GM12878 (cell line): ENCODE data around the gene MTR. TPM values are rescaled to one million over a fixed set of nuclear protein-coding genes. Genes with fewer than 3 reads are reported as not detected.

Experiments
- ATAC-seq: fragments of 200-7000 bp; cut with Tn5 transposase; 3 replicates; pipeline ENCODE4 v1.9.1; 2020; ENCODE audit warnings: mild to moderate bottlenecking, moderate library complexity
- BruUV-seq: library from RNA; stranded (reverse); fragments of 400-500 nt; replicated peaks from 2 replicates; lab custom pipeline; 2021; lab: Mats Ljungman, UMichigan
- CTCF ChIA-PET: fragments of 300-600 bp; sonication (Branson Sonifier 250); formaldehyde crosslinking; extraction: SDS; loops from one replicate; lab custom pipeline; 2021; ENCODE audit warnings: inconsistent platforms; lab: Yijun Ruan, JAX
- POLR2A ChIA-PET: fragments of 350-600 bp; formaldehyde crosslinking; extraction: SDS; loops from one replicate; lab custom pipeline; 2021; ENCODE audit warnings: inconsistent platforms; lab: Charles Lee
- RAD21 ChIA-PET: fragments of 300-600 bp; sonication (Branson Sonifier 250); formaldehyde crosslinking; loops from one replicate; lab custom pipeline; 2023; ENCODE audit warnings: antibody characterized with exemption; ENCODE audit not compliant: unreplicated experiment; lab: Charles Lee
- SMC1A ChIA-PET: fragments of 300-600 bp; sonication (Branson Sonifier 250); formaldehyde crosslinking; loops from one replicate; lab custom pipeline; 2023; ENCODE audit not compliant: unreplicated experiment, uncharacterized antibody; lab: Charles Lee
- DNase-seq: peaks from one replicate; pipeline ENCODE4 v3.0.0-alpha.2; 2011; ENCODE audit warnings: low read depth, low spot score
- FAIRE-seq: peaks from 3 replicates; lab custom pipeline; 2011; peaks lifted over from hg19 to GRCh38; lab: Jason Lieb, UNC
- H2AFZ ChIP-seq: 2 replicates; pipeline ENCODE4 v1.6.0; 2011; ENCODE audit warnings: low read depth, low read length, control low read depth; ENCODE audit not compliant: control insufficient read depth
- H3K27ac ChIP-seq: 2 replicates; pipeline ENCODE4 v1.5.1; 2011; ENCODE audit warnings: control low read depth; ENCODE audit not compliant: control insufficient read depth, insufficient read depth
- H3K27me3 ChIP-seq, 2 experiments: replicated peaks in 1 of 2; 2 replicates each; pipeline versions ENCODE4 v1.6.0 to v1.6.1; 2011; ENCODE audit warnings: low read length in 1 of 2; ENCODE audit not compliant: control insufficient read depth in 2 of 2, insufficient read depth in 2 of 2
- H3K36me3 ChIP-seq, 2 experiments: 2 replicates each; pipeline ENCODE4 v1.5.1; 2011; ENCODE audit warnings: low read length in 1 of 2; ENCODE audit not compliant: control insufficient read depth in 2 of 2, insufficient read depth in 2 of 2
- H3K4me1 ChIP-seq: 2 replicates; pipeline ENCODE4 v1.6.1; 2011; ENCODE audit warnings: mild to moderate bottlenecking, low read length, moderate library complexity, mixed read lengths; ENCODE audit not compliant: control insufficient read depth, insufficient read depth
- H3K4me2 ChIP-seq: 2 replicates; pipeline ENCODE4 v1.6.0; 2011; ENCODE audit warnings: control low read depth; ENCODE audit not compliant: control insufficient read depth, insufficient read depth
- H3K4me3 ChIP-seq: fragments of 200-600 bp; sonication (generic); 2 replicates; pipeline ENCODE4 v1.5.1; 2016
- H3K79me2 ChIP-seq: 2 replicates; pipeline ENCODE4 v1.6.0; 2011; ENCODE audit warnings: low read length; ENCODE audit not compliant: control insufficient read depth, insufficient read depth
- H3K9ac ChIP-seq: 2 replicates; pipeline ENCODE4 v1.8.0; 2011; ENCODE audit warnings: low read length, control low read depth, mixed read lengths; ENCODE audit not compliant: control insufficient read depth, insufficient read depth
- H3K9me3 ChIP-seq: replicated peaks from 3 replicates; pipeline ENCODE4 v1.5.1; 2011; ENCODE audit warnings: mild to moderate bottlenecking, low read length; ENCODE audit not compliant: control insufficient read depth, insufficient read depth
- H4K20me1 ChIP-seq: 2 replicates; pipeline ENCODE4 v1.6.0; 2011; ENCODE audit not compliant: control insufficient read depth, insufficient read depth
- FOXK2 ChIP-seq: fragments of 450-650 bp; IDR thresholded peaks from 2 replicates; pipeline ENCODE4 v1.6.1; 2017; ENCODE audit warnings: mild to moderate bottlenecking, moderate library complexity
- HCFC1 ChIP-seq: fragments of 150-350 bp; IDR thresholded peaks from 2 replicates; pipeline ENCODE4 v1.6.1; 2014; ENCODE audit warnings: low read length
- HSF1 ChIP-seq: fragments of 150-350 bp; IDR thresholded peaks from 2 replicates; pipeline ENCODE4 v1.6.1; 2014; ENCODE audit warnings: mild to moderate bottlenecking, low read depth, low read length
- IRF4 ChIP-seq: IDR thresholded peaks from 2 replicates; pipeline ENCODE4 v1.6.1; 2011; ENCODE audit warnings: low read depth, low read length
- MAX ChIP-seq: IDR thresholded peaks from 2 replicates; pipeline ENCODE4 v1.6.1; 2012; ENCODE audit warnings: low read depth, low read length, improper control_type of control experiment
- NKRF ChIP-seq: fragments of 450-650 bp; conservative IDR thresholded peaks from 2 replicates; pipeline ENCODE4 v1.6.1; 2017; ENCODE audit warnings: mild to moderate bottlenecking, moderate library complexity
- PRDM15 ChIP-seq: fragments of 450-650 bp; formaldehyde crosslinking; IDR thresholded peaks from 2 replicates; pipeline ENCODE4 v1.4.0; 2020; ENCODE audit warnings: mild to moderate bottlenecking, moderate library complexity
- RELB ChIP-seq: fragments of 450-650 bp; IDR thresholded peaks from 2 replicates; pipeline ENCODE4 v1.6.1; 2017; ENCODE audit warnings: low read depth, mild to moderate bottlenecking, moderate library complexity
- SKIL ChIP-seq: fragments of 450-650 bp; IDR thresholded peaks from 2 replicates; pipeline ENCODE4 v1.6.1; 2017; ENCODE audit warnings: mild to moderate bottlenecking, low read depth, inconsistent platforms; ENCODE audit not compliant: poor library complexity, severe bottlenecking
- SUPT20H ChIP-seq: IDR thresholded peaks from 2 replicates; pipeline ENCODE4 v1.6.1; 2011; ENCODE audit warnings: low read depth, mild to moderate bottlenecking, low read length, moderate library complexity, borderline replicate concordance; ENCODE audit not compliant: control insufficient read depth
- SUZ12 ChIP-seq: fragments of 200-600 bp; sonication (generic); IDR thresholded peaks from one replicate; pipeline ENCODE4 v1.6.1; 2018; ENCODE audit warnings: antibody characterized with exemption, mild to moderate bottlenecking; ENCODE audit not compliant: unreplicated experiment
- WGBS: methylation state at CpG from one replicate; pipeline ENCODE4 v1.1.6; 2016; ENCODE audit warnings: low lambda C conversion rate; ENCODE audit not compliant: insufficient replicate concordance, insufficient coverage; ENCODE audit errors: missing lambda C conversion rate; 5-methylcytosine and 5-hydroxymethylcytosine counted together
- in situ Hi-C: fragments of 300-500 bp; cut with MboI; formaldehyde crosslinking; loops from 9 replicates; pipeline ENCODE4 v1.14.3; 2018; ENCODE audit warnings: mixed read lengths
- intact Hi-C: fragments of 100-400 bp; cut with micrococcal nuclease; formaldehyde crosslinking; loops from one replicate; pipeline ENCODE4 v1.14.2; 2022; ENCODE audit not compliant: unreplicated experiment
- polyA plus RNA-seq, 11 experiments: library from polyadenylated mRNA; depleted of rRNA in 4 of 11; unstranded in 6 of 11; stranded (reverse) in 5 of 11; fragments of >200 nt; fragmentation: Nextera tagmentation in 4 of 11; fragmentation: Illumina TruSeq in 1 of 11; extraction: Ambion mirVana in 4 of 11; extraction: Trizol in 1 of 11; gene quantifications; 1 replicate in 1 of 11; 2 replicates in 10 of 11; pipeline versions ENCODE4 v1.2.1 to v1.2.3, GENCODE V29; 2011 to 2016; ENCODE audit warnings: inconsistent platforms in 2 of 11, missing spikeins in 2 of 11, low read depth in 1 of 11
- total RNA-seq, 4 experiments: library from RNA; depleted of rRNA in 3 of 4; stranded (reverse); fragments of >200 nt in 3 of 4; fragmentation: Illumina TruSeq in 1 of 4; extraction: Trizol in 1 of 4; gene quantifications; 2 replicates each; pipeline versions ENCODE4 v1.2.1 to v1.2.3, GENCODE V29; 2013 to 2021

MTR gene
- total and polyA plus RNA-seq, 10 of the 15 experiments (the other 5 are each of a cell fraction or from before 2014, with no cell fraction given): 2.4 to 38.7 (median 16.5) TPM

GRCh38 chr1:236815941-236816340 lies 20.8 kb downstream of the MTR start (continued):
- TF ChIP-seq SUPT20H: no peak
- no peak for TF ChIP-seq IRF4
- TF ChIP-seq FOXK2: no peak
- TF ChIP-seq SUZ12: no peak
- TF ChIP-seq MAX: no peak
- no peak for TF ChIP-seq HCFC1
- no peak for TF ChIP-seq SKIL

GRCh38 chr1:236819856-236820255 lies 24.8 kb downstream of the MTR start:
- H3K9me3 ChIP-seq: no peaks in the 10 kb centered on the region
- intact Hi-C loops (no loop called here), in situ Hi-C loops (no loop called here)
- no TSS peak for BruUV-seq
- ChIA-PET SMC1A (interaction anchor here (2.9 kb wide), 1 partner anchor 19 kb away, joined by 10 read pairs; no protein-coding TSS in a partner anchor), CTCF (interaction anchor here (1.6 kb wide), 1 partner anchor 24 kb away, joined by 4 read pairs; no protein-coding TSS in a partner anchor), POLR2A (no interaction called here), RAD21 (no interaction called here)
- H3K9ac ChIP-seq: no peak overlapping the region
- DNase-seq (no peak), FAIRE-seq (no peak), ATAC-seq (no peak)
- H3K27me3 ChIP-seq: no peaks in the 10 kb centered on the region
- H4K20me1 ChIP-seq: no peaks in the 10 kb centered on the region
- peaks cover 4 to 21% of the 10 kb centered on the region in 2 experiments for H3K36me3 ChIP-seq
- no peaks in the 10 kb centered on the region for H3K4me1 ChIP-seq
- no peak overlapping the region for H3K4me3 ChIP-seq
- no peak overlapping the region for H2AFZ ChIP-seq
- no peak overlapping the region for H3K4me2 ChIP-seq
- no peaks in the 10 kb centered on the region for H3K79me2 ChIP-seq
- H3K27ac ChIP-seq: no peak overlapping the region
- 92% methylated on average over 9 of the region's 9 CpGs for WGBS
- TF ChIP-seq HSF1 (no peak), NKRF (no peak), RELB (no peak), PRDM15 (CRISPR knock-in tag) (no peak)
